ENCODE results near the gene LIPT2.
A peak's percentile ranks its signal among the peaks of the same experiment; 100 is the strongest.
"Not testable (repeated sequence)": the region's sequence is repeated elsewhere in the genome, so short reads cannot be mapped to it uniquely, and the experiment has no call there.

Gene LIPT2

GRCh38 chr11:74492974-74493790, at the start of gene LIPT2:
Gene LIPT2, minus strand, starts transcription at chr11:74493724. Its CDS starts 21 bp downstream, at chr11:74493703.
- DNase-seq (ENCODE audit: low spot score) = peak; percentile 93

- DNase-seq (ENCODE audit: low spot score) = no peak
Measured at GRCh38 chr11:74541466-74541865, 47.9 kb upstream of the LIPT2 start.

- DNase-seq (ENCODE audit: low spot score) = no peak
Measured at GRCh38 chr11:74540270-74540669, 46.7 kb upstream of the LIPT2 start.

- DNase-seq (ENCODE audit: low spot score) = no peak
Measured at GRCh38 chr11:74538680-74539079, 45.2 kb upstream of the LIPT2 start.

GRCh38 chr11:74535371-74536160, 42.0 kb upstream of the LIPT2 start:
- no peak for DNase-seq (ENCODE audit: low spot score)

- not testable (repeated sequence) for DNase-seq (ENCODE audit: low spot score)
Measured at GRCh38 chr11:74534946-74535275, 41.4 kb upstream of the LIPT2 start.

- no peak for DNase-seq (ENCODE audit: low spot score)
Measured at GRCh38 chr11:74534216-74534945, 40.9 kb upstream of the LIPT2 start.

GRCh38 chr11:74533421-74533820, 39.9 kb upstream of the LIPT2 start:
- DNase-seq (ENCODE audit: low spot score) = no peak

GRCh38 chr11:74532501-74533246, 39.1 kb upstream of the LIPT2 start:
- DNase-seq (ENCODE audit: low spot score) = no peak

- no peak for DNase-seq (ENCODE audit: low spot score)
Measured at GRCh38 chr11:74524978-74525377, 31.5 kb upstream of the LIPT2 start.

GRCh38 chr11:74524501-74524900, 31.0 kb upstream of the LIPT2 start:
- DNase-seq (ENCODE audit: low spot score) = no peak

GRCh38 chr11:74522776-74523175, 29.3 kb upstream of the LIPT2 start:
- no peak for DNase-seq (ENCODE audit: low spot score)

- DNase-seq (ENCODE audit: low spot score) = no peak
Measured at GRCh38 chr11:74521666-74522252, 28.2 kb upstream of the LIPT2 start.

- DNase-seq (ENCODE audit: low spot score) = no peak
Measured at GRCh38 chr11:74520927-74521665, 27.6 kb upstream of the LIPT2 start.

- no peak for DNase-seq (ENCODE audit: low spot score)
Measured at GRCh38 chr11:74520316-74520715, 26.8 kb upstream of the LIPT2 start.

- no peak for DNase-seq (ENCODE audit: low spot score)
Measured at GRCh38 chr11:74519710-74520109, 26.2 kb upstream of the LIPT2 start.

- not testable (repeated sequence) for DNase-seq (ENCODE audit: low spot score)
Measured at GRCh38 chr11:74517592-74517991, 24.1 kb upstream of the LIPT2 start.

GRCh38 chr11:74507582-74507981, 14.1 kb upstream of the LIPT2 start:
- DNase-seq (ENCODE audit: low spot score) = no peak

GRCh38 chr11:74506823-74507222, 13.3 kb upstream of the LIPT2 start:
- DNase-seq (ENCODE audit: low spot score) = no peak

GRCh38 chr11:74505911-74506310, 12.4 kb upstream of the LIPT2 start:
- no peak for DNase-seq (ENCODE audit: low spot score)
